Measurements from ENCODE around the gene SEMG2.

The SEMG2 gene, protein sequence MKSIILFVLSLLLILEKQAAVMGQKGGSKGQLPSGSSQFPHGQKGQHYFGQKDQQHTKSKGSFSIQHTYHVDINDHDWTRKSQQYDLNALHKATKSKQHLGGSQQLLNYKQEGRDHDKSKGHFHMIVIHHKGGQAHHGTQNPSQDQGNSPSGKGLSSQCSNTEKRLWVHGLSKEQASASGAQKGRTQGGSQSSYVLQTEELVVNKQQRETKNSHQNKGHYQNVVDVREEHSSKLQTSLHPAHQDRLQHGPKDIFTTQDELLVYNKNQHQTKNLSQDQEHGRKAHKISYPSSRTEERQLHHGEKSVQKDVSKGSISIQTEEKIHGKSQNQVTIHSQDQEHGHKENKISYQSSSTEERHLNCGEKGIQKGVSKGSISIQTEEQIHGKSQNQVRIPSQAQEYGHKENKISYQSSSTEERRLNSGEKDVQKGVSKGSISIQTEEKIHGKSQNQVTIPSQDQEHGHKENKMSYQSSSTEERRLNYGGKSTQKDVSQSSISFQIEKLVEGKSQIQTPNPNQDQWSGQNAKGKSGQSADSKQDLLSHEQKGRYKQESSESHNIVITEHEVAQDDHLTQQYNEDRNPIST

DNA sequence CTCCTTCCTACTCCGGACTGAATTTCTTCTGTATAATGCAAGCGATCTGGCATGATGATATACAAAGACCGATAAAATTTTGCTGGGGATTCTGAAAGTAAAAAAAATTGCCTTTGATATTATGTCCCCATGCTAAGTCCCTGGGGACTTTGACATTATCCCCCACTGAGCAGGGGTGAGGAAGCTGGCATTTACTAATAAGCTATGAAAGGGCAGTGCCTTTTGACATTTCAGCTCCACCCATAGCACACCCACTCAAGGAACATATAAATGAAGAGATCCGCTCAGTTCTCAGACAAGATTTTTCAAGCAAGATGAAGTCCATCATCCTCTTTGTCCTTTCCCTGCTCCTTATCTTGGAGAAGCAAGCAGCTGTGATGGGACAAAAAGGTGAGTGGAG lies at the start of gene SEMG2:
TSS of gene SEMG2 (plus strand) at position 298 of the 400 bp plus-strand sequence. CDS start at position 315, 17 bp downstream.
- no peak for DNase-seq
- intact Hi-C loops (cut with DNase I) = no loop called here

DNA sequence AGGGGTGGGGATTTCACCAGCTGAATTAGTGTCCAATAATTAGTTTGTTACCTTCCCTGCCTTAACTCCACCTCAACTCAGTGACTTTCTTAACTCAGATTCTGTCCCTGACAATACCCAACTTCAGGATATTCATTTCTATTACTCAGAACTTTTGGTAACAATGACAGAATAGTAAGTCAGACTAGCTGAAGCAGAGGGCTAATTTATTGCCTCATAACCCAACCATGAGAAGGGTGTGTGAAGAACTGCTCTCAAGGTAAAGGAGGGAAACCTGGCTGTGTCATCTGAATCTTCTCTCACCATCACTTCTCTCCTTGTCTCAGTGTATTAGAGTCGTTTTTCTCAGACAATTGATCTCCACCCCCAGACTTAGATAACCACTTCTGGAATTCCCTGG lies 47.7 kb upstream of the SEMG2 start:
- intact Hi-C loops (cut with DNase I) = no loop called here
- no peak for DNase-seq

GRCh38 chr20:45174434-45175364 lies 46.5 kb upstream of the SEMG2 start, which contains the start of gene PI3:
PI3 (plus strand) TSS chr20:45174902; CDS start chr20:45174923, 21 bp downstream.
- DNase-seq = no peak
- intact Hi-C loops (cut with DNase I) = no loop called here

GRCh38 chr20:45176526-45177267 lies 44.5 kb upstream of the SEMG2 start:
- no peak for DNase-seq
- intact Hi-C loops (cut with DNase I) = no loop called here

GRCh38 chr20:45179166-45179565 lies 42.0 kb upstream of the SEMG2 start:
- no peak for DNase-seq
- intact Hi-C loops (cut with DNase I) = no loop called here

GRCh38 chr20:45181639-45182038 lies 39.5 kb upstream of the SEMG2 start:
- intact Hi-C loops (cut with DNase I) = no loop called here
- no peak for DNase-seq

DNA sequence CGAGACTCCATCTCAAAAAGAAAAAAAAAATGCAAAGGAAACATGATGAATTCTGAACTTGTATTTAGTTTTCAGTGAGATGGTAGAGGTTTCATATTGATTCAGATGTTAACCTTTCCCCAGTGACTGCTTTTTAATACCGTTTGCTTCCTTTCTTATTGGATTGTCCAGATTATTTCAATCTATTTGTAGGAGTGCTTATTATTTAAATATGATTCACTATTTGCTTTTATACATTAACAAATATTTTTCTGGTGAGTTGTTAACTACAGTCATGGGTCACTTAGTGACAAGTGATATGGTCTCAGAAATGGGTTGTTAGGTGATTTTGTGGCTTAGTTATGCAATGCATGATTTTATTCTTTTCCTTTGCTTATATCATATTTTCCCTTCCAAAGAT lies 38.1 kb upstream of the SEMG2 start:
- DNase-seq = no peak
- intact Hi-C loops (cut with DNase I) = no loop called here

- intact Hi-C loops (cut with DNase I) = no loop called here
- DNase-seq = no peak
These were observed 33.5 kb upstream of the SEMG2 start for GRCh38 chr20:45187693-45188092.

- DNase-seq = peak in 2 of 10 donors; percentile 53 to 69
- intact Hi-C loops (cut with DNase I) = no loop called here
These were observed 32.0 kb upstream of the SEMG2 start for GRCh38 chr20:45189067-45189609.

DNA sequence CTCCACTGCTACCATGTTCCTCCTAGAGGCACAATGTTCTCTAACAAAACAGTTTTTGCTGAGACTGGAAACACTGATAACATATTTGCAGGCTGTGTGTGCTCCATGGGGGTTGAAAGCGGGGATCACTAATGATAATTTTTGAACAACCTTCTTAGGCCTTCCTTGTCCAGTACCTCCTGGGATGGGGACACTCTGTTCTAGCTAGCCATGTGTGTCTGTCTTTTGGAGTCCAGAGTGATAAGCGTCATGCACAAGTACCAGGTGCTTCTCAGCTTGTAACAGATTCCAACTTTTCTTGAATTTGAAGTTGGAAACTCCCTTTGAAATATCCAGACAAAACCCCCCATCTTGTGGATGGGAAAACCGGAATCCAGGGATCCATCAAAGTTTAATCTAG lies 31.3 kb upstream of the SEMG2 start:
- DNase-seq = no peak
- intact Hi-C loops (cut with DNase I) = no loop called here

DNA sequence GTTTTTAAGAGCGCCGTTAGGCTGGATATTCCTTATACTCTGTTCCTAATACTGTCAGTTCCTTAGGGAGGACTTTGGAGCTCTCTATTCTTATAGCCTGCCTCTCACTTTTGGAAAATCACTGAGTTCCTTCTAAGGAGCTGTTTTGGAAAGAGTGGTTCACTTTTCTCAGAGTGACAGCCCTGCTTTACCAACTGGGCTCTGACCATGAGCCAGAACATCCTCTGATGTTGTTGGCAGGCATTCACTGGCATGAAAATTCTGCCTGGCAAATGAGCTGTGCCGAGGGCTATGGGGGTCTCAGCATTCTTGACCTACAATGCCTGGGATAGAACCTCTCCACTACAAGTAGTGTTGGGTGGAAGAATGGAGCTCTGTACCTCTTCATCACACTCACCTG lies 29.2 kb upstream of the SEMG2 start:
- DNase-seq = peak in 4 of 10 donors; percentile 14 to 77 (median 40)
- intact Hi-C loops (cut with DNase I) = no loop called here

- intact Hi-C loops (cut with DNase I) = no loop called here
- peak in 2 of 10 donors; percentile 8 to 14 for DNase-seq
These were observed 27.8 kb upstream of the SEMG2 start for GRCh38 chr20:45193331-45193730.

DNA sequence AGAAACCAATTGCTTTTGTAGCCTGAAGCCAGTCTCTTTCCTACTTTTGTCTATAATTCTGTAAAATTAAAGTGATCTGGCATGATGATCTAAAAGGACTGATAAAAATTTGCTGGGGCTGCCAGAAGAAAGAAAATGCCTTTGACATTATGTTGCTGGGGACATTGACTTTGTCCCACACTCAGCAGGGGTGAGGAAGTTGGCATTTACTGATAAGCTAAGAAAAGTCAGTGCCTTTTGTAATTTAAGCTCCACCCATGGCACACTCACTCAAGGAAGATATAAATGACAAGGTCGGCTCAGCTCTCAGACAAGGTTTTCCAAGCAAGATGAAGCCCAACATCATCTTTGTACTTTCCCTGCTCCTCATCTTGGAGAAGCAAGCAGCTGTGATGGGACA lies 14.4 kb upstream of the SEMG2 start, which contains the start of gene SEMG1:
TSS of gene SEMG1 (plus strand) at position 309 of the 400 bp plus-strand sequence. CDS start at position 330, 21 bp downstream.
- intact Hi-C loops (cut with DNase I) = no loop called here
- DNase-seq = no peak

GRCh38 chr20:45209924-45210323 lies 11.2 kb upstream of the SEMG2 start:
- no peak for DNase-seq
- intact Hi-C loops (cut with DNase I) = no loop called here

GRCh38 chr20:45211569-45212474 lies 9.4 kb upstream of the SEMG2 start:
- intact Hi-C loops (cut with DNase I) = no loop called here
- DNase-seq = no peak

- DNase-seq = no peak
- intact Hi-C loops (cut with DNase I) = no loop called here
These were observed 8.3 kb upstream of the SEMG2 start for GRCh38 chr20:45212836-45213235.

DNA sequence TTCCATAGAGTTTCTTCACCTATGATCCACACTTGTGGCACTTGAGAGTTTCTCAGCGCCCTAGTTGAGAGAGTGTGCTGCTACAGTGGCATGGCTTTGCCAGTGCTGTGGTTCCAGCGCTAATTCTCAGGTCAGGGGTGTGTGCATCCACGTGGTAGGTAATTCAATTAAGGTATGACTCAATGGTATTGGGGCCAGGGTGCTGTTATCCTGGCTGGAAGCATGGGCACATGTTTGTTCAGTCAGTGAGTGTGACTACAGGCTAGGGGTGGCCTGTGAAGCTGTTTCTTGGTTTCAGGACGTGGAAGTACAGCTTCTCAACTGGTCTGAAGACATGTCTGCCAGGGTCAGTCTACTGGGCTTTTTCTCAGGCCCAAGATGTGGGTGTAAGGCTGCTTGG lies 3.0 kb upstream of the SEMG2 start:
- intact Hi-C loops (cut with DNase I) = no loop called here
- DNase-seq = no peak

DNA sequence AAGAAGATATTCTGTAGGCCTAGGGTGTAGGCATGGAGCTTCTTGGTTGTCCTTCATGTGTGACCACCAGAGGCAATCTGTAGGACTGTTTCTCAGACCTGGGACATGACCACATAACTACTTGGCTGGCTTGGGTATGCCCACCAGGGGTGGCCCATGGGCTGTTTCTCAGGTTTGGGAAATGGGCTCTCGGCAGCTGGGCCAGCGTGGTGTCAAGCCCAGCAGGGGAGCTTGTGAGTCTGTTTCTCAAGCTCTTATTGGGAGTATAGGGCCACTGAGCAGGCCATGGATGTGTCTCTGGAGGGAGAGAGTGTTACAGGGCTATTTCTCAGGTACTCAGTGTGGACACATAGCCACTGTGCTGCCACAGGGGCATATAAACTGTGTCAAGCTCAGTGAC lies 2.5 kb upstream of the SEMG2 start:
- DNase-seq = no peak

GRCh38 chr20:45223136-45223535 lies 2.0 kb downstream of the SEMG2 start:
- intact Hi-C loops (cut with DNase I) = no loop called here
- DNase-seq = no peak

More for the DNA sequence above, 2.5 kb upstream of the SEMG2 start:
- intact Hi-C loops (cut with DNase I) = no loop called here

Data from posterior cingulate gyrus (tissue), 11 donors.